ENCODE measurements around the gene AGAP1.

AGAP1 gene

DNA sequence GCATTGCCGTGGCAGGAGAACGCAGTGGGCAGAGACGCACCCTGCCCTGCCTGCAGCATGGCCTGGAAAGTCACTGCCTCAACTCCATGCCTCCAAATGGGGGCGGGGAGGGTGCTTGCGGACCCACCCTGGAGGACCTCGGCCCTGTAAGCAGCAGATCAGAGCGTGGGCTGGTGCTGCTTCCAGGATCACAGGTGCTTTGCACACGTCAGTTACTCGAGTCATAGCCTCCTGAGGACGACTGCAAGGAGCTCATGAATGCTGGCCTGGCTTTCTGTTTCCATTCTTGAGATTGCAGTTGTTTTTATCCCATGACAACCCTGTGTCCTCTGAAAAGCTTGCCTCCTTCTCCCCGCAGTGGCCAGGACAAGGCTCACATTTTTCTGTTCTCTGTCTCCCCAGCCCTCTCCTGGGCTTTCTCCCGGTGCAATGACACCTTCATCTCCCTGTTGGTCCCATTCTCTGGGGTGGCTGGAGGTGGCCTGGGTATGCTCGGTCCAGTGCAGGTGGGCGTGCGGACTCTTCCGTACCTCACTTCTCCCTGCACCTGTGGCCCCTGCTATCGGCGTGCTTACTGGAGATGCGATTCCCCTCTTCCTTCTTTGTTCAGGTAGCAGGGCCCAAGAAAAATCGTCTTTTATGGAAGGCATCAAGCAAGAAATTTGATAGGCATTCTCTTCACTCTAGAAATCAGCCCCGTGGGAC, 466.3 kb downstream of the AGAP1 start:
- DNase-seq = no peak

- DNase-seq = no peak
These were observed 467.1 kb downstream of the AGAP1 start for GRCh38 chr2:235960716-235961640.

- DNase-seq = no peak
These were observed 467.9 kb downstream of the AGAP1 start for GRCh38 chr2:235961711-235962110.

- no peak for DNase-seq
These were observed 470.2 kb downstream of the AGAP1 start for GRCh38 chr2:235963853-235964577.

DNA sequence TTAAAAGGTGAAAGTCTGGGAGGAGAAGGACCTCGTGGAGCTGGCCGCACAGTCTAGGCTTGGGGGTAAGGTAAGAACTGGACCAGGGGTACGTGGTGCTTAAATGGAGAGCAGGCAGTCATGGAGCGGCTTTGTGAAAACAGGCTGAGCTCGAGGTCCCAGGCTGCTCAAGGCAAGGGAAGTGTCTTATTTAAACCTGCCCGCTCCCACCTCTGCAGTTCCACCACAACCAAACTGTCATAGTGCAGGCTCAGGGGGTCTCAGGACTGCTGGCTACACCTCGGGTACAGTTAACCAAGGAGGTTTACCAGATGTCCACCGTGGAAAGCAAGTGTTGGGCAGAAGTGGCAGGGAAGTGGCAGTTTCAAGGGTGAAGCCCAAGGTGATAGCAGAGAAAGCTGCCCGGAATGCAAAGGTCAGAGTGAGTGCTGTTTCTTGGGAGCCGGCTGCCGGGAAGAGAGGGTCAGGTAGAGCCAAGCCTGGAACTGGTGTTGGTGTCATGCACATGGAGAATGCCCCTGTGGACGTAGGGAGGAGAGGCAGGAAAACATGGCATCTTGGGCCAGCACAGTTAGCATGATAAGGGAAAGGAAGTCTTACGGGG, 471.0 kb downstream of the AGAP1 start:
- DNase-seq = no peak

- DNase-seq = no peak
These were observed 472.6 kb downstream of the AGAP1 start for GRCh38 chr2:235966396-235966795.

- no peak for DNase-seq
These were observed 473.3 kb downstream of the AGAP1 start for GRCh38 chr2:235966932-235967757.

GRCh38 chr2:235968155-235968554, 474.3 kb downstream of the AGAP1 start:
- no peak for DNase-seq

GRCh38 chr2:235968616-235969324, 474.9 kb downstream of the AGAP1 start:
- DNase-seq = no peak

GRCh38 chr2:235970204-235971040, 476.6 kb downstream of the AGAP1 start:
- DNase-seq = no peak

DNA sequence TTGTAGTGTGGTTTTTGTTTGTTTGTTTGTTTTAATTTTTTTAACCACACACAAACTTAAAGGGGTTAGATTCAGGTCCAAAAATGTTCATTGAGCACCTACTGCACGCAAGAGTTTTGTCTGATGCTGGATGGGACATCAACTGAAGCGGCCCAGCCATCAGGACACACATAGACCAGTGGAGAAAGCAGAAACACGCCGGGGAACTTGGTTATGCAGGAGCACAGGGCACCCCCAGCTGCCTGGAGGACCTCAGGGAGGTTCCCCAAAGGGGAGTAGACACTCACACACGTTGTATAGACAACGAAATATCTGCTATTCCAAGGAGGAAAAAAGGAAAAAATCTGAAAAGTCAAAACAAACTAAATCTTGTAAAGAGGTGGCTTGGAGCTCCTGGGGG, 482.7 kb downstream of the AGAP1 start:
- DNase-seq = no peak

- no peak for DNase-seq
These were observed 483.1 kb downstream of the AGAP1 start for GRCh38 chr2:235976956-235977355.

DNA sequence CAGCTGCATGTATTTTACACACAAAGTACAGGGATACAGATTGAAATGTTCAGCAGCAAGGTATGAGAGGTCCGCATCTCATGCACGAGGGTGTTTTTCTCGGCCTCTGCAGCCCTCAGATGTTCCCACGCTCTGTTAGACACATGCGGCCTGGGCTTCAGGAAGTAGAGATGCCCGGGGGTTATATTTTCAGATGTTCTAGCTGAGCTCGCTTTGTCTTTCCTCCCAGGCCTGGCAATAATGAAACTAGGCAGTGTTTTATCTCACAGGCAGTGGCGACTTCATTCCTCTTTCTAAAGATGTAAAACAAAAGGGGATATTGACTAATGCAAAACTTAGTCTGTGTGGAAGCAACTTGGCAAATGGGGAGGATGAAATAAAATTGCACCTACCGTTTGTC, 483.6 kb downstream of the AGAP1 start:
- DNase-seq = no peak

DNA sequence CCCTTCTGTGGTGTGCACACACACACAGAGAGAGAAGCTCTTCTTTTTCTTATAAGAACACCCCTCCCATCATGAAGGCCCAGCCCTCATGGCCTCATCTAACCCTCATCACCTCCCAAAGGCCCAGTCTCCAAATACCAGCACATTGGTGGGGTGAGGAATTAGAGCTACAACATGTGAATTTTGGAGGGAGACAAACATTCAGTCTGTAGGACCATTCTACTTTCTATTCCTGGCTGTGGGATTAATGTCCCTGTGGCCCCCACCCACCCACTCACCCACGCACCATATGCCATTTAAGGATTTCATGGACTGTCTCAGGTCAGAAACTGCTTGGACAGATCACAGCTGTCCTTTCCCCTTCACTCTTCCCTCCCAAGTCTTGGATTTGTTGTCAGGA, 484.2 kb downstream of the AGAP1 start:
- no peak for DNase-seq

- DNase-seq = no peak
These were observed 485.2 kb downstream of the AGAP1 start for GRCh38 chr2:235979037-235979436.

DNA sequence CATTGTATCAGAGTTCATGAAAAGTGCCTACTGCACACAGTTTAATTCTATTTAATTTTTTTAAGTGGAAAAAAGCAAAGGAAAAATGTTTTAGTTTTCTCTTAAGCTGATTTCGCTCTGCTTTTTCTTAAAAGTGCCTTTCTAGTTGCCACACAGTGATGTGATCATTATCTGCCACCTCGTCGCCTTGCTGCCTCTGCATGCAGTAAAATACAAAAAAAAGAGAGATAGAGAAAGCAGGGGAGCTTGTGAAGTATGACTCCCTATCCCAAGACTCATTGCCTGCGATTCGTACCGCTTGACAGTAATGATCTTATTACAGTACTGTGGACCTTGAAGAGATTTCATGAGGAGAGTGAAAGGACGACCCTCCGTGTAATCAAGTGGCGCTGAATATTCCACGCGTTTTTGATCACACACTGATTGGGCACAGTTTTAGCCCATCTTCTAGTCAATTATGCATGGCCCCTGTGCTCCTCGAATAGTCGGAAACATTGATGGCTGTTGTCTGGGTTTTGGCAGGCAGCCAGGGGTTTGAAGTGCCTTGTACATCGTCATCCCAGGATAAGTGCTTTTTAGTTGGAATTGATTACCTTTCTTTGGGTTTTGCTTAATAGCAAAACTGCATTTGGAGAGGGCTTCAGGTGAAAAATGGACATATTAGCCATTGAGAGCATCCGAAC, 486.1 kb downstream of the AGAP1 start:
- DNase-seq = no peak

DNA sequence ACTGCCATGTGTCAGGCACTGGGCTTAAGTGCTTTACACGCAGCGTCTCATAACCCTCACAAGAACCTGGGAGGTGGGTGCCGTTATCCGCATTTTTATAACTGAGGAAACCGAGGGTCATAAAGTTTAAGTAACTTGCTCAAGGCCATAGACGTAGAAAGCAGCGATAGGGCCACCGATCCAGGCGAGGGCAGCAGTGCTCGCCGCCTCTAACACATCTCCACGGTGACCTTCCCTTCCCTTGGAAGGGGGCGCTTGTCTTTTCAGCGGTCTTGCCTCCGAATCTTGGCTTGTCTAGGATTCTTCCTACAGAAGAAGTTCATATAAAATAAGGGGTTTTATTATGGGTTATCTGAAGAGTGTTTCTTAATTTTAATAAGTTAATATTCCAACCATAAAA, 487.8 kb downstream of the AGAP1 start:
- DNase-seq = no peak

GRCh38 chr2:235983016-235983415, 489.2 kb downstream of the AGAP1 start:
- DNase-seq = no peak

GRCh38 chr2:235984552-235984951, 490.7 kb downstream of the AGAP1 start:
- no peak for DNase-seq

DNA sequence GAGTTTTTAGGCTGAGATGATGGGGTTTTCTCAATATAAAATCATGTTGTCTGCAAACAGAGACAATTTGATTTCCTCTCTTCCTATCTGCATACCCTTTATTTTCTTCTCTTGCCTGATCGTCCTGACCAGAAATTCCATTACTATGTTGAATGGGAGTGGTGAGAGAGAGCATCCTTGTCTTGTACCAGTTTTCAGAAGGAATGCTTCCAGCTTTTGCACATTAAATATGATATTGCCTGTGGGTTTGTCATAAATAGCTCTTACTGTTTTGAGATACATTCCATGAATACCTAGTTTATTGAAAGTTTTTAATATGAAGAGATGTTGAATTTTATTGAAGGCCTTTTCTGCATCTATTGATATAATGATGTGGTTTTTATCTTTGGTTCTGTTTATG, 492.5 kb downstream of the AGAP1 start:
- DNase-seq = no peak
